ENCODE results near the gene CACNA2D3.

CACNA2D3 gene

GRCh38 chr3:54580453-54580852, 458.1 kb downstream of the CACNA2D3 start:
- no peak overlapping the region for H3K4me3 ChIP-seq (ENCODE audit: low read length)
- H3K36me3 ChIP-seq (ENCODE audit: control insufficient read depth, insufficient read depth, low read length, severe bottlenecking): no peaks in the 10 kb centered on the region
- H3K9ac ChIP-seq (ENCODE audit: low read length): no peak overlapping the region
- no peaks in the 10 kb centered on the region for H3K27me3 ChIP-seq (replicated peaks; ENCODE audit: control insufficient read depth, insufficient read depth, low read length)
- H3K4me1 ChIP-seq (ENCODE audit: control insufficient read depth, insufficient read depth, low read length): no peaks in the 10 kb centered on the region
- H3K9me3 ChIP-seq (ENCODE audit: control insufficient read depth, low read length): no peaks in the 10 kb centered on the region
- DNase-seq (ENCODE audit: low read depth): no peak

GRCh38 chr3:54582424-54582823, 460.1 kb downstream of the CACNA2D3 start:
- H3K9me3 ChIP-seq (ENCODE audit: control insufficient read depth, low read length): no peaks in the 10 kb centered on the region
- no peaks in the 10 kb centered on the region for H3K4me1 ChIP-seq (ENCODE audit: control insufficient read depth, insufficient read depth, low read length)
- H3K36me3 ChIP-seq (ENCODE audit: control insufficient read depth, insufficient read depth, low read length, severe bottlenecking): no peaks in the 10 kb centered on the region
- DNase-seq (ENCODE audit: low read depth): no peak
- no peaks in the 10 kb centered on the region for H3K27me3 ChIP-seq (replicated peaks; ENCODE audit: control insufficient read depth, insufficient read depth, low read length)
- H3K9ac ChIP-seq (ENCODE audit: low read length): no peak overlapping the region
- H3K4me3 ChIP-seq (ENCODE audit: low read length): no peak overlapping the region

GRCh38 chr3:54591157-54591556, 468.8 kb downstream of the CACNA2D3 start:
- H3K4me3 ChIP-seq (ENCODE audit: low read length): no peak overlapping the region
- H3K36me3 ChIP-seq (ENCODE audit: control insufficient read depth, insufficient read depth, low read length, severe bottlenecking): no peaks in the 10 kb centered on the region
- H3K4me1 ChIP-seq (ENCODE audit: control insufficient read depth, insufficient read depth, low read length): no peaks in the 10 kb centered on the region
- H3K27me3 ChIP-seq (replicated peaks; ENCODE audit: control insufficient read depth, insufficient read depth, low read length): no peaks in the 10 kb centered on the region
- DNase-seq (ENCODE audit: low read depth): no peak
- H3K9me3 ChIP-seq (ENCODE audit: control insufficient read depth, low read length): no peaks in the 10 kb centered on the region
- no peak overlapping the region for H3K9ac ChIP-seq (ENCODE audit: low read length)

- Histone ChIP-seq H3K9ac (ENCODE audit: low read length) (no peak overlapping the region), H3K36me3 (ENCODE audit: control insufficient read depth, insufficient read depth, low read length, severe bottlenecking) (no peaks in the 10 kb centered on the region), H3K4me1 (ENCODE audit: control insufficient read depth, insufficient read depth, low read length) (no peaks in the 10 kb centered on the region), H3K4me3 (ENCODE audit: low read length) (no peak overlapping the region), H3K9me3 (ENCODE audit: control insufficient read depth, low read length) (no peaks in the 10 kb centered on the region), H3K27me3 (replicated peaks; ENCODE audit: control insufficient read depth, insufficient read depth, low read length) (no peaks in the 10 kb centered on the region)
- no peak for DNase-seq (ENCODE audit: low read depth)
Measured at GRCh38 chr3:54593653-54594052, 471.3 kb downstream of the CACNA2D3 start.

- no peaks in the 10 kb centered on the region for H3K27me3 ChIP-seq (replicated peaks; ENCODE audit: control insufficient read depth, insufficient read depth, low read length)
- no peaks in the 10 kb centered on the region for H3K36me3 ChIP-seq (ENCODE audit: control insufficient read depth, insufficient read depth, low read length, severe bottlenecking)
- peaks cover 5% of the 10 kb centered on the region for H3K4me1 ChIP-seq (ENCODE audit: control insufficient read depth, insufficient read depth, low read length)
- DNase-seq (ENCODE audit: low read depth): no peak
- H3K9ac ChIP-seq (ENCODE audit: low read length): no peak overlapping the region
- no peaks in the 10 kb centered on the region for H3K9me3 ChIP-seq (ENCODE audit: control insufficient read depth, low read length)
- no peak overlapping the region for H3K4me3 ChIP-seq (ENCODE audit: low read length)
Measured at GRCh38 chr3:54596087-54596486, 473.7 kb downstream of the CACNA2D3 start.

DNA sequence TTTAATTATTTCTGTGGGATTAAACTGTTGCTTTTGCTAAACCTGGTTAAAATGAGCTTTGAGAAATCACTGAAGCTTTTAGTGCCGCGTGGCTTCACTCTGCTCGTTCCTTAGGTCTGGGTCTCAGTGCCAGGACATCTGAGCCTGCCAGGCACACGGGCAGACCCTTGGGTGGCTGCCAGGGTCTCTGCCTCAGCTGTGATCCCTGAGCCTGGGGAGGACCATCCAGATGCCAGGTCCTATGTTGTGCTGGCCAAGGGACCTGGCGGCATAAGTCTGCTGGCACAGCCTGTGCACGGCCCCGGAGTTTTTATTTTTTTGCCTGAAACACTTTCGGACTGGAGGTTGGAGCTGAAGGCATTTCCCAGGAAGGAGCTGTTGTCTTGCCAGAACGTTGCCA, 477.4 kb downstream of the CACNA2D3 start:
- Histone ChIP-seq H3K9ac (ENCODE audit: low read length) (no peak overlapping the region), H3K27me3 (replicated peaks; ENCODE audit: control insufficient read depth, insufficient read depth, low read length) (no peaks in the 10 kb centered on the region), H3K36me3 (ENCODE audit: control insufficient read depth, insufficient read depth, low read length, severe bottlenecking) (no peaks in the 10 kb centered on the region), H3K4me3 (ENCODE audit: low read length) (no peak overlapping the region), H3K4me1 (ENCODE audit: control insufficient read depth, insufficient read depth, low read length) (peaks cover 5% of the 10 kb centered on the region), H3K9me3 (ENCODE audit: control insufficient read depth, low read length) (no peaks in the 10 kb centered on the region)
- DNase-seq (ENCODE audit: low read depth): peak; percentile 3

- H3K4me3 ChIP-seq (ENCODE audit: low read length): no peak overlapping the region
- no peak for DNase-seq (ENCODE audit: low read depth)
Measured at GRCh38 chr3:54600441-54601204, 478.3 kb downstream of the CACNA2D3 start.

DNA sequence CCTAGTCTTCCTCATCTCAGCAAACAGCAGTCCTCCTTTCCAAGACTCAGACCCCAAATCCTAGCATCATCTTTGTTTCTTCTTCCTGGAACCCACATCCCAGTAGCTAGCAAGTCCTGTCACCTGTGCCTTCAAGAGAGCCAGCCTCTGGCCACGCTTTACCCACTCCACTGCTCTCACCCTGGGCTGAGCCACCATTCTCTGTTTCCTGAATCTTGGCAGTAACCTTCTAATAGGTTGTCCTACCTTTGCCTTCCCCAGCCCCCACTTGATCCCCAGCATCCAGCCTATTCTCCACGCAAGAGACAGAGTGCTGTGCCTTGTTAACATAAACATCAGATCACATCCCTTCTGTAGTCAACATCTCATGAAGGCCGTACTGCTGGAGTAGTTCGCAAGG, 482.1 kb downstream of the CACNA2D3 start:
- Histone ChIP-seq H3K9me3 (ENCODE audit: control insufficient read depth, low read length) (peaks cover 9% of the 10 kb centered on the region), H3K27me3 (replicated peaks; ENCODE audit: control insufficient read depth, insufficient read depth, low read length) (no peaks in the 10 kb centered on the region), H3K4me3 (ENCODE audit: low read length) (no peak overlapping the region), H3K4me1 (ENCODE audit: control insufficient read depth, insufficient read depth, low read length) (peaks cover 5% of the 10 kb centered on the region), H3K9ac (ENCODE audit: low read length) (no peak overlapping the region), H3K36me3 (ENCODE audit: control insufficient read depth, insufficient read depth, low read length, severe bottlenecking) (no peaks in the 10 kb centered on the region)
- no peak for DNase-seq (ENCODE audit: low read depth)

More at GRCh38 chr3:54600441-54601204, 478.3 kb downstream of the CACNA2D3 start:
- H3K36me3 ChIP-seq (ENCODE audit: control insufficient read depth, insufficient read depth, low read length, severe bottlenecking): no peaks in the 10 kb centered on the region
- no peak overlapping the region for H3K9ac ChIP-seq (ENCODE audit: low read length)
- H3K27me3 ChIP-seq (replicated peaks; ENCODE audit: control insufficient read depth, insufficient read depth, low read length): no peaks in the 10 kb centered on the region
- no peaks in the 10 kb centered on the region for H3K9me3 ChIP-seq (ENCODE audit: control insufficient read depth, low read length)
- H3K4me1 ChIP-seq (ENCODE audit: control insufficient read depth, insufficient read depth, low read length): peaks cover 5% of the 10 kb centered on the region

GRCh38 chr3:54608041-54608440, 485.7 kb downstream of the CACNA2D3 start:
- H3K4me1 ChIP-seq (ENCODE audit: control insufficient read depth, insufficient read depth, low read length): no peaks in the 10 kb centered on the region
- H3K27me3 ChIP-seq (replicated peaks; ENCODE audit: control insufficient read depth, insufficient read depth, low read length): no peaks in the 10 kb centered on the region
- H3K4me3 ChIP-seq (ENCODE audit: low read length): no peak overlapping the region
- H3K9me3 ChIP-seq (ENCODE audit: control insufficient read depth, low read length): peaks cover 9% of the 10 kb centered on the region
- H3K36me3 ChIP-seq (ENCODE audit: control insufficient read depth, insufficient read depth, low read length, severe bottlenecking): no peaks in the 10 kb centered on the region
- no peak for DNase-seq (ENCODE audit: low read depth)
- no peak overlapping the region for H3K9ac ChIP-seq (ENCODE audit: low read length)

GRCh38 chr3:54619053-54619452, 496.7 kb downstream of the CACNA2D3 start:
- no peak overlapping the region for H3K9ac ChIP-seq (ENCODE audit: low read length)
- no peak for DNase-seq (ENCODE audit: low read depth)
- no peak overlapping the region for H3K4me3 ChIP-seq (ENCODE audit: low read length)
- H3K36me3 ChIP-seq (ENCODE audit: control insufficient read depth, insufficient read depth, low read length, severe bottlenecking): no peaks in the 10 kb centered on the region
- H3K4me1 ChIP-seq (ENCODE audit: control insufficient read depth, insufficient read depth, low read length): no peaks in the 10 kb centered on the region
- peaks cover 5% of the 10 kb centered on the region for H3K27me3 ChIP-seq (replicated peaks; ENCODE audit: control insufficient read depth, insufficient read depth, low read length)
- no peaks in the 10 kb centered on the region for H3K9me3 ChIP-seq (ENCODE audit: control insufficient read depth, low read length)

DNA sequence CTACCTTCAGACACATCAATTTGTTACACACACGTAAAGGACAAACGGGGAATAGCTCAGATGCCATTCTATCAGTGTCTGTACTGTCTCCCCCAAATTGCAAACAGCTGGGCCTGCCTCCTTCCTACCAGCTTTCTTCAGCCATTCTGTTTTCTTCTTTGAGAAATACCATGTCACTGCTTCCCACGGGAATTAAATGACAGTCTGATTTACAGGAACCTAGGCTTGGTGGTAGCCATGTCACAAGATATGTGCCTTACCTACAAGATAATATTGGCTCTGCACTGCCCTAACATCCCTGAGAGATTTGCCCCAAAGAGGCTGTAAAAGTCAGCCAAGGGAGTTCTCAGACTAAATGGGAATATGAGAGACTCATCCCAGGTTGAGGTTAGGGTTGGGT, 497.2 kb downstream of the CACNA2D3 start:
- Histone ChIP-seq H3K4me3 (ENCODE audit: low read length) (no peak overlapping the region), H3K9me3 (ENCODE audit: control insufficient read depth, low read length) (no peaks in the 10 kb centered on the region), H3K27me3 (replicated peaks; ENCODE audit: control insufficient read depth, insufficient read depth, low read length) (peaks cover 4% of the 10 kb centered on the region), H3K36me3 (ENCODE audit: control insufficient read depth, insufficient read depth, low read length, severe bottlenecking) (no peaks in the 10 kb centered on the region), H3K4me1 (ENCODE audit: control insufficient read depth, insufficient read depth, low read length) (no peaks in the 10 kb centered on the region), H3K9ac (ENCODE audit: low read length) (no peak overlapping the region)
- DNase-seq (ENCODE audit: low read depth): no peak

- Histone ChIP-seq H3K9ac (ENCODE audit: low read length) (no peak overlapping the region), H3K4me1 (ENCODE audit: control insufficient read depth, insufficient read depth, low read length) (no peaks in the 10 kb centered on the region), H3K27me3 (replicated peaks; ENCODE audit: control insufficient read depth, insufficient read depth, low read length) (peaks cover 4% of the 10 kb centered on the region), H3K36me3 (ENCODE audit: control insufficient read depth, insufficient read depth, low read length, severe bottlenecking) (no peaks in the 10 kb centered on the region), H3K9me3 (ENCODE audit: control insufficient read depth, low read length) (no peaks in the 10 kb centered on the region), H3K4me3 (ENCODE audit: low read length) (no peak overlapping the region)
- DNase-seq (ENCODE audit: low read depth): no peak
Measured at GRCh38 chr3:54621184-54621583, 498.8 kb downstream of the CACNA2D3 start.
